OCI-LY1 (cell line): Measurements from ENCODE around the gene PLXNA2.

ENCODE experiments used
- H2AFZ ChIP-seq: fragments of 200-600 bp; sonication (generic), shearing (Covaris generic); 2 replicates; pipeline ENCODE4 v1.6.0; 2014; ENCODE audit warnings: antibody characterized with exemption, mild to moderate bottlenecking, low read length
- H3F3A ChIP-seq: fragments of 200-600 bp; sonication (generic), shearing (Covaris generic); 2 replicates; pipeline ENCODE4 v1.6.0; 2014; ENCODE audit warnings: mild to moderate bottlenecking, antibody characterized with exemption, low read length, moderate library complexity; ENCODE audit not compliant: insufficient read depth
- H3K27ac ChIP-seq: fragments of 200-600 bp; sonication (generic); 2 replicates; pipeline ENCODE4 v1.5.1; 2014; ENCODE audit warnings: low read length, mixed run types, mild to moderate bottlenecking, low read depth; ENCODE audit not compliant: poor library complexity, severe bottlenecking
- H3K27me3 ChIP-seq: fragments of 200-600 bp; sonication (generic); 2 replicates; pipeline ENCODE4 v1.6.0; 2014; ENCODE audit warnings: antibody characterized with exemption, mild to moderate bottlenecking, low read length, moderate library complexity; ENCODE audit not compliant: insufficient read depth
- H3K36me3 ChIP-seq: fragments of 200-600 bp; sonication (generic); 2 replicates; pipeline ENCODE4 v1.6.1; 2014; ENCODE audit warnings: mild to moderate bottlenecking, antibody characterized with exemption, low read length, moderate library complexity, mixed read lengths; ENCODE audit not compliant: insufficient read depth
- H3K4me1 ChIP-seq: fragments of 200-600 bp; sonication (generic); 2 replicates; pipeline ENCODE4 v1.5.1; 2014; ENCODE audit warnings: mild to moderate bottlenecking, low read length, moderate library complexity; ENCODE audit not compliant: insufficient read depth, severe bottlenecking
- H3K4me2 ChIP-seq: fragments of 200-600 bp; sonication (generic), shearing (Covaris generic); 2 replicates; pipeline ENCODE4 v1.6.1; 2014; ENCODE audit warnings: low read length
- H3K4me3 ChIP-seq: fragments of 200-600 bp; sonication (generic); 2 replicates; pipeline ENCODE4 v1.5.1; 2014; ENCODE audit warnings: low read length, low read depth, mild to moderate bottlenecking, mixed read lengths; ENCODE audit not compliant: poor library complexity, severe bottlenecking
- H3K79me2 ChIP-seq: fragments of 200-600 bp; shearing (Covaris generic); 2 replicates; pipeline ENCODE4 v1.6.1; 2016; ENCODE audit warnings: mixed run types, low read length, mixed read lengths; ENCODE audit not compliant: insufficient read depth
- H3K9ac ChIP-seq: fragments of 200-600 bp; sonication (generic), shearing (Covaris generic); 2 replicates; pipeline ENCODE4 v1.6.1; 2014; ENCODE audit warnings: mild to moderate bottlenecking, low read length, mixed read lengths
- H3K9me2 ChIP-seq: fragments of 200-600 bp; sonication (generic), shearing (Covaris generic); 2 replicates; pipeline ENCODE4 v1.6.1; 2014; ENCODE audit warnings: low read depth, mild to moderate bottlenecking, low read length, mixed read lengths
- H3K9me3 ChIP-seq: fragments of 200-600 bp; shearing (Covaris generic); 2 replicates; pipeline ENCODE4 v1.6.1; 2014; ENCODE audit warnings: low read length, mixed read lengths
- H4K20me1 ChIP-seq: fragments of 200-600 bp; sonication (generic), shearing (Covaris generic); 2 replicates; pipeline ENCODE4 v1.6.0; 2016; ENCODE audit warnings: mild to moderate bottlenecking, low read length; ENCODE audit not compliant: insufficient read depth
- EZH2 ChIP-seq: fragments of 200-600 bp; sonication (generic), shearing (Covaris generic); IDR thresholded peaks from 2 replicates; pipeline ENCODE4 v1.8.0; 2017; ENCODE audit warnings: borderline replicate concordance, mixed run types, mild to moderate bottlenecking, antibody characterized with exemption, low read length, moderate library complexity, mixed read lengths
- TF ChIP-seq, protein P1 (sequence below): fragments of 200-600 bp; sonication (generic), shearing (Covaris generic); IDR thresholded peaks from 2 replicates; pipeline ENCODE4 v1.5.1; 2017; ENCODE audit warnings: mild to moderate bottlenecking, antibody characterized with exemption, low read length, moderate library complexity, mixed read lengths

Gene PLXNA2

DNA sequence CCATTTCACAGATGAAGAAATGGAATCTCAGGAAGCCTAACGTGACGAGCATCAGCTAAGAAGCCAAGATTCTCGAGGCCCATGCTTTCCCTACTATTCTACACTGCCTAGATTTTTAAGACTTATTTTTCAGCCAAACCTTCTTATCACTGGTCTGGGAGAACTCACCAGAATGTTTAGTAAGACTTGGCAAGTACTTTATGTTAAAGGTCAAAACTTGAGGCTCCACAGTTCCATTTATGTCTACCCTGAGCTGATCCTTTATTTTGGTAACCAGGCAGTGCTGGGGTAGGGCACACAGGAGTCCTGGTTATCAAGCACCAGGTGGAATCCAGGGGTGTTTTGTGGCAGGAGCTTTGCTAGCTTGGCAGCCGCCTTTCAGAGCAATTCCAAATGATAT, 16.8 kb downstream of the PLXNA2 start:
- H3K36me3 ChIP-seq = no peaks in the 10 kb centered on the region
- no peaks in the 10 kb centered on the region for H3K27me3 ChIP-seq
- no peak overlapping the region for H2AFZ ChIP-seq
- H3F3A ChIP-seq = no peaks in the 10 kb centered on the region
- no peaks in the 10 kb centered on the region for H4K20me1 ChIP-seq
- H3K79me2 ChIP-seq = no peaks in the 10 kb centered on the region
- H3K4me3 ChIP-seq = no peak overlapping the region
- H3K4me1 ChIP-seq = no peaks in the 10 kb centered on the region
- TF ChIP-seq, protein P1, sequence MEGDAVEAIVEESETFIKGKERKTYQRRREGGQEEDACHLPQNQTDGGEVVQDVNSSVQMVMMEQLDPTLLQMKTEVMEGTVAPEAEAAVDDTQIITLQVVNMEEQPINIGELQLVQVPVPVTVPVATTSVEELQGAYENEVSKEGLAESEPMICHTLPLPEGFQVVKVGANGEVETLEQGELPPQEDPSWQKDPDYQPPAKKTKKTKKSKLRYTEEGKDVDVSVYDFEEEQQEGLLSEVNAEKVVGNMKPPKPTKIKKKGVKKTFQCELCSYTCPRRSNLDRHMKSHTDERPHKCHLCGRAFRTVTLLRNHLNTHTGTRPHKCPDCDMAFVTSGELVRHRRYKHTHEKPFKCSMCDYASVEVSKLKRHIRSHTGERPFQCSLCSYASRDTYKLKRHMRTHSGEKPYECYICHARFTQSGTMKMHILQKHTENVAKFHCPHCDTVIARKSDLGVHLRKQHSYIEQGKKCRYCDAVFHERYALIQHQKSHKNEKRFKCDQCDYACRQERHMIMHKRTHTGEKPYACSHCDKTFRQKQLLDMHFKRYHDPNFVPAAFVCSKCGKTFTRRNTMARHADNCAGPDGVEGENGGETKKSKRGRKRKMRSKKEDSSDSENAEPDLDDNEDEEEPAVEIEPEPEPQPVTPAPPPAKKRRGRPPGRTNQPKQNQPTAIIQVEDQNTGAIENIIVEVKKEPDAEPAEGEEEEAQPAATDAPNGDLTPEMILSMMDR = no peak
- no peak for TF ChIP-seq EZH2
- no peaks in the 10 kb centered on the region for H3K9me2 ChIP-seq
- H3K9me3 ChIP-seq = no peaks in the 10 kb centered on the region
- H3K4me2 ChIP-seq = no peak overlapping the region
- no peak overlapping the region for H3K9ac ChIP-seq
- H3K27ac ChIP-seq = no peak overlapping the region

DNA sequence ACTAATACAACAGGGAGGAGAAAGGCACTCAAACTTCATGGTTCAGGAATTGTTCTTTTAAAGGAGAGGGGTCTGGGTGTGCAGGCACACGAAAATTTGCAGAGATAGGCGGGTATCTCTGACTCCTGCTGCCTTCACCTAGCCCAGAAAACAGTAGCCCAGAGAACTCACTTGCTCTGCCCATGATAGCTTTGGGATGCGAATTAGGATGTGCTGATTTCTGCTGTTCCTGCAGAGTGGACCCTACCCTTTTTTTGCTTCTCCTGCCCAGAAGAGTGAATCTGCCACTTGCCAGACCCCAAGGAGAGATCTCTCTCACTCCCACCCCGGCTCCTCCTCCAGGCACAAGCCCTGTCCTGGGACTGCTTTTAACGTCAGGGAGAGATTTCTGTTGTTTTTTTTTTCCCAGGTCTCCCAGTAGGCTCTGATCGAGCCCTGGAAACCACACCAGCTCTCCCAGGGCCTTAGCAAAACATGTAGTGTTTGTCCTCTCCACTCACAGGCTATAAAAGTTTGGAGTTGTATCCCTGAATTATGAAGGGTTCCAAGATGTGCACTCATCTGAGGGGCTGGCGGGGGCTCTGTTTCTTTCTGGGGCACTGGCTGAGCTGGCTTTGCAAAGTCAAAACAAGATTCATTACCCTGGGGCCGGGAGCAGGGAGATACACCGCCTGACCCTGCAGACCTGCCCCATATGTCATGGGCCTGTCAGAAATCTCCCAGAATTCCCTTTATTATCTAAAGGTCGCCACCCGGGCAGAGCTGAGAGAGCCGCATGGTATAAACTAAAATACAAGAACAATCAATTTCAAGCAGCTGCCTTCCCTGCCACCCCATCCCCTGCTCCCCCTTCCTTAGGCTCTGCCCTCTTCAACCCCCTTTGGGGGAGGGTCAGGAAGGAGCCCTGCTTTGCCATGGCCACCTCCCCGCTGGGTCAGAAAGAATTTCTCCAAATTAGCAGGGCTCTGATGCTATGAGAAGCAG, 17.9 kb downstream of the PLXNA2 start:
- H3K9me3 ChIP-seq = no peaks in the 10 kb centered on the region
- no peaks in the 10 kb centered on the region for H3K79me2 ChIP-seq
- TF ChIP-seq, protein P1 = no peak
- TF ChIP-seq EZH2 = no peak
- H3K36me3 ChIP-seq = no peaks in the 10 kb centered on the region
- no peak overlapping the region for H2AFZ ChIP-seq
- no peaks in the 10 kb centered on the region for H3K27me3 ChIP-seq
- no peaks in the 10 kb centered on the region for H3K9me2 ChIP-seq
- no peaks in the 10 kb centered on the region for H4K20me1 ChIP-seq
- H3F3A ChIP-seq = no peaks in the 10 kb centered on the region
- H3K4me1 ChIP-seq = no peaks in the 10 kb centered on the region
- H3K4me3 ChIP-seq = no peak overlapping the region
- H3K9ac ChIP-seq = no peak overlapping the region
- H3K27ac ChIP-seq = no peak overlapping the region
- H3K4me2 ChIP-seq = no peak overlapping the region

DNA sequence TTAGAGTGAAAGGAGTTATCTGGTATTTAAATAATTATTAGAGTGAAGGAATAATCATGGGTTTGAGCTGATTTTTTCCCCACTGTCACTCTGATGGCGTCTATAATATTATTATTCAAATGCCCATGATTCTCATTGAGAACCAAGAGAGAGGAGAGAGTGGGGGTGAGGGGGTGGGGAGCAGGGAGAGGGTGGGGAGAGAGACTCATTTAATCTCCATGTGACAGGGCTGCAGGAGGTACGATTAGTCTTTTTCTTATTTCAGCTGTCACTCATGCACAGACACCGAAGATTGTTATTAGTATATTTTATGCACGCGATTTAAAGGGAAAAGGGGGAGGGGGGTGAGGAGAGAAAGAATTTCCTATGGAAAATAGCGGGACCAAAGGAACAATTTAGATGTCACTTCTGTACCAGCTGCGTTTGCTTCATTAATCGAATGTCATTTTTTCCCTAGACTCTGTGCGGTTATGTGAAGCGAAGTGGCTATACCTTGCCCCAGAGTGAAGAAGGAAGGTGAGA, 19.9 kb downstream of the PLXNA2 start:
- H3K4me3 ChIP-seq = no peak overlapping the region
- H2AFZ ChIP-seq = no peak overlapping the region
- no peak overlapping the region for H3K4me2 ChIP-seq
- TF ChIP-seq EZH2 = no peak
- TF ChIP-seq, protein P1 = no peak
- no peaks in the 10 kb centered on the region for H3K9me3 ChIP-seq
- no peaks in the 10 kb centered on the region for H3K4me1 ChIP-seq
- H3K36me3 ChIP-seq = no peaks in the 10 kb centered on the region
- no peaks in the 10 kb centered on the region for H3K27me3 ChIP-seq
- no peak overlapping the region for H3K9ac ChIP-seq
- H3K27ac ChIP-seq = no peak overlapping the region
- no peaks in the 10 kb centered on the region for H3K9me2 ChIP-seq
- H3K79me2 ChIP-seq = no peaks in the 10 kb centered on the region
- no peaks in the 10 kb centered on the region for H4K20me1 ChIP-seq
- no peaks in the 10 kb centered on the region for H3F3A ChIP-seq
